H9 (cell line): ENCODE measurements around the gene ZNF69. TPM values are rescaled to one million over a fixed set of nuclear protein-coding genes. Genes with fewer than 3 reads are reported as not detected.

Experiments
- DNase-seq: peaks from one replicate; pipeline ENCODE4 v3.0.0-alpha.2; 2017
- H2AFZ ChIP-seq: one replicate; pipeline ENCODE4 v1.6.1; 2013; ENCODE audit warnings: mild to moderate bottlenecking, low read length, control low read depth, moderate library complexity
- H2AK5ac ChIP-seq: 2 replicates; pipeline ENCODE4 v1.6.1; 2013; ENCODE audit warnings: low read length, control low read depth, mixed read lengths; ENCODE audit not compliant: insufficient read length
- H2BK120ac ChIP-seq: one replicate; pipeline ENCODE4 v1.6.1; 2013; ENCODE audit warnings: low read depth, mild to moderate bottlenecking, low read length, control low read depth, inconsistent platforms; ENCODE audit not compliant: poor library complexity, severe bottlenecking
- H2BK12ac ChIP-seq: 2 replicates; pipeline ENCODE4 v1.6.1; 2013; ENCODE audit warnings: low read length, control low read depth, mixed read lengths, low read depth; ENCODE audit not compliant: insufficient read length
- H2BK15ac ChIP-seq: 2 replicates; pipeline ENCODE4 v1.6.1; 2013; ENCODE audit warnings: low read depth, low read length, control low read depth
- H2BK20ac ChIP-seq: one replicate; pipeline ENCODE4 v1.6.1; 2013; ENCODE audit warnings: low read depth, mild to moderate bottlenecking, low read length, control low read depth, inconsistent platforms; ENCODE audit not compliant: poor library complexity, severe bottlenecking
- H2BK5ac ChIP-seq: 2 replicates; pipeline ENCODE4 v1.6.1; 2013; ENCODE audit warnings: low read length, control low read depth, mixed read lengths; ENCODE audit not compliant: insufficient read length
- H3K14ac ChIP-seq: 2 replicates; pipeline ENCODE4 v1.6.1; 2013; ENCODE audit warnings: low read length, control low read depth; ENCODE audit not compliant: insufficient read depth
- H3K18ac ChIP-seq: 2 replicates; pipeline ENCODE4 v1.6.1; 2013; ENCODE audit warnings: low read depth, mild to moderate bottlenecking, mixed read lengths, low read length, control low read depth; ENCODE audit not compliant: insufficient read length
- H3K23ac ChIP-seq: 2 replicates; pipeline ENCODE4 v1.6.1; 2013; ENCODE audit warnings: low read length, control low read depth, mixed read lengths, low read depth; ENCODE audit not compliant: insufficient read length
- H3K23me2 ChIP-seq: 2 replicates; pipeline ENCODE4 v1.6.1; 2013; ENCODE audit warnings: low read depth, mild to moderate bottlenecking, mixed read lengths, low read length, control low read depth; ENCODE audit not compliant: insufficient read length, poor library complexity, severe bottlenecking
- H3K27ac ChIP-seq: 2 replicates; pipeline ENCODE4 v1.5.1; 2013; ENCODE audit warnings: low read length, control low read depth, mixed read lengths, low read depth; ENCODE audit not compliant: insufficient read length
- H3K27me3 ChIP-seq: 2 replicates; pipeline ENCODE4 v1.6.1; 2013; ENCODE audit warnings: low read length, control low read depth, inconsistent platforms; ENCODE audit not compliant: insufficient read depth
- H3K4ac ChIP-seq: 2 replicates; pipeline ENCODE4 v1.6.1; 2013; ENCODE audit warnings: low read depth, mild to moderate bottlenecking, control low read depth, inconsistent platforms, low read length, moderate library complexity
- H3K4me1 ChIP-seq: 2 replicates; pipeline ENCODE4 v1.6.1; 2013; ENCODE audit warnings: low read length, control low read depth, inconsistent platforms; ENCODE audit not compliant: insufficient read depth
- H3K4me2 ChIP-seq: 2 replicates; pipeline ENCODE4 v1.6.1; 2013; ENCODE audit warnings: low read length, control low read depth, mixed read lengths; ENCODE audit not compliant: insufficient read length, insufficient read depth
- H3K56ac ChIP-seq: 2 replicates; pipeline ENCODE4 v1.6.1; 2013; ENCODE audit warnings: low read depth, mild to moderate bottlenecking, mixed read lengths, low read length, control low read depth; ENCODE audit not compliant: insufficient read length
- H3K79me1 ChIP-seq: 2 replicates; pipeline ENCODE4 v1.6.1; 2013; ENCODE audit warnings: low read depth, mild to moderate bottlenecking, moderate library complexity, low read length, control low read depth, inconsistent platforms; ENCODE audit not compliant: insufficient read depth, poor library complexity, severe bottlenecking
- H3K79me2 ChIP-seq: 2 replicates; pipeline ENCODE4 v1.6.1; 2013; ENCODE audit warnings: low read length, control low read depth, inconsistent platforms; ENCODE audit not compliant: insufficient read depth
- H3K9ac ChIP-seq: 2 replicates; pipeline ENCODE4 v1.6.1; 2013; ENCODE audit warnings: low read length, control low read depth, mixed read lengths; ENCODE audit not compliant: insufficient read length; ENCODE audit errors: extremely low read depth
- H3K9me3 ChIP-seq: one replicate; pipeline ENCODE4 v1.6.1; 2013; ENCODE audit warnings: low read depth, low read length, inconsistent platforms; ENCODE audit not compliant: control insufficient read depth
- H3T11ph ChIP-seq: one replicate; pipeline ENCODE4 v1.6.1; 2013; ENCODE audit warnings: mild to moderate bottlenecking, low read length, control low read depth, inconsistent platforms
- H4K20me1 ChIP-seq: one replicate; pipeline ENCODE4 v1.6.1; 2013; ENCODE audit not compliant: control insufficient read depth, insufficient read length, insufficient read depth
- H4K5ac ChIP-seq: 2 replicates; pipeline ENCODE4 v1.6.1; 2013; ENCODE audit warnings: low read depth, mild to moderate bottlenecking, mixed read lengths, low read length, control low read depth; ENCODE audit not compliant: insufficient read length
- H4K8ac ChIP-seq: replicated peaks from 2 replicates; pipeline ENCODE4 v1.6.1; 2013; ENCODE audit warnings: low read length, control low read depth, mixed read lengths, low read depth; ENCODE audit not compliant: insufficient read length
- H4K91ac ChIP-seq: 2 replicates; pipeline ENCODE4 v1.6.1; 2013; ENCODE audit warnings: low read depth, mild to moderate bottlenecking, moderate library complexity, mixed read lengths, low read length, control low read depth; ENCODE audit not compliant: insufficient read length
- H3K27ac Mint-ChIP-seq, 3 experiments: 2 replicates in 2 of 3; 3 replicates in 1 of 3; pipeline ENCODE4 v1.8.0; 2020 to 2021; ENCODE audit warnings: mixed read lengths in 3 of 3, mild to moderate bottlenecking in 1 of 3, moderate library complexity in 1 of 3
- H3K27me3 Mint-ChIP-seq: 2 replicates; pipeline ENCODE4 v1.8.0; 2021; ENCODE audit warnings: low read depth, mild to moderate bottlenecking, moderate library complexity, mixed read lengths
- H3K36me3 Mint-ChIP-seq, 3 experiments: 2 replicates in 2 of 3; 3 replicates in 1 of 3; pipeline ENCODE4 v1.8.0; 2020 to 2021; ENCODE audit warnings: low read depth in 3 of 3, mixed read lengths in 3 of 3; ENCODE audit not compliant: insufficient read depth in 1 of 3
- H3K4me1 Mint-ChIP-seq, 2 experiments: 2 replicates each; pipeline ENCODE4 v1.8.0; 2020; ENCODE audit warnings: mixed read lengths in 2 of 2
- H3K4me3 Mint-ChIP-seq, 2 experiments: 2 replicates in 1 of 2; 3 replicates in 1 of 2; pipeline ENCODE4 v1.8.0; 2020 to 2021; ENCODE audit warnings: mild to moderate bottlenecking in 2 of 2, mixed read lengths in 2 of 2, moderate library complexity in 1 of 2
- H3K9me3 Mint-ChIP-seq, 2 experiments: 2 replicates in 1 of 2; 3 replicates in 1 of 2; pipeline ENCODE4 v1.8.0; 2020; ENCODE audit warnings: mild to moderate bottlenecking in 2 of 2, mixed read lengths in 2 of 2, moderate library complexity in 1 of 2
- CTCF ChIP-seq: fragments of 200-600 bp; sonication (generic); conservative IDR thresholded peaks from 3 replicates; pipeline ENCODE4 v1.8.0; 2021; ENCODE audit warnings: antibody characterized with exemption, mild to moderate bottlenecking
- WGBS: extraction: QIAGEN DNeasy Blood & Tissue Kit; methylation state at CpG from one replicate; pipeline ENCODE4 v1.1.7; 2013; ENCODE audit warnings: missing lambda C conversion rate, low lambda C conversion rate, mixed read lengths; ENCODE audit not compliant: insufficient read length; ENCODE audit errors: extremely low coverage; 5-methylcytosine and 5-hydroxymethylcytosine counted together
- total RNA-seq: library from RNA; stranded (reverse); gene quantifications from 2 replicates; pipeline ENCODE4 v1.2.1, GENCODE V29; 2021

Gene ZNF69
- total RNA-seq, 1 experiment from 2014 or later = 27.3 TPM

- DNase-seq = no peak
- no peak overlapping the region for H2BK5ac ChIP-seq
- TF ChIP-seq CTCF = no peak
- no peak overlapping the region for H4K5ac ChIP-seq
- H3T11ph ChIP-seq = no peak overlapping the region
- H3K27ac ChIP-seq = no peak overlapping the region
- H3K9me3 ChIP-seq = peaks cover 9% of the 10 kb centered on the region
- H2BK15ac ChIP-seq = no peak overlapping the region
- Mint-ChIP-seq H3K36me3 (no peaks in the 10 kb centered on the region; a peak in 2 of 7 replicates), H3K27me3 (peaks cover 23% of the 10 kb centered on the region), H3K4me3 (no peak overlapping the region), H3K27ac (no peak overlapping the region), H3K9me3 (peaks cover 34 to 53% of the 10 kb centered on the region in 2 experiments; a peak in 4 of 5 replicates), H3K4me1 (peaks cover 5 to 7% of the 10 kb centered on the region in 2 experiments)
- H4K91ac ChIP-seq = no peak overlapping the region
- no peak overlapping the region for H2BK20ac ChIP-seq
- H2BK120ac ChIP-seq = no peak overlapping the region
- WGBS = no CpG with 5 or more reads among the region's 3 CpGs
- H3K79me2 ChIP-seq = no peaks in the 10 kb centered on the region
- no peak overlapping the region for H3K9ac ChIP-seq
- H2BK12ac ChIP-seq = no peak overlapping the region
- no peaks in the 10 kb centered on the region for H3K4me1 ChIP-seq
- no peak overlapping the region for H4K8ac ChIP-seq
- no peak overlapping the region for H3K56ac ChIP-seq
- no peak overlapping the region for H3K23ac ChIP-seq
- peaks cover 4% of the 10 kb centered on the region for H3K23me2 ChIP-seq
- no peak overlapping the region for H3K4ac ChIP-seq
- no peak overlapping the region for H3K4me2 ChIP-seq
- no peak overlapping the region for H3K18ac ChIP-seq
- H2AK5ac ChIP-seq = no peak overlapping the region
- H3K27me3 ChIP-seq = no peaks in the 10 kb centered on the region
- no peak overlapping the region for H3K14ac ChIP-seq
- no peaks in the 10 kb centered on the region for H3K79me1 ChIP-seq
- H2AFZ ChIP-seq = no peak overlapping the region
- H4K20me1 ChIP-seq = no peaks in the 10 kb centered on the region
These were observed 34.2 kb upstream of the ZNF69 start for GRCh38 chr19:11853358-11853757.
